GM19468 (cell line): ENCODE measurements around the gene CCN5.
"Not testable (repeated sequence)": the region's sequence is repeated elsewhere in the genome, so short reads cannot be mapped to it uniquely, and the experiment has no call there.

Experiments
- ATAC-seq: cut with Tn5 transposase; IDR thresholded peaks from one replicate; pipeline ENCODE4 v1.9.1; 2021; ENCODE audit warnings: mild to moderate bottlenecking, moderate library complexity, moderate number of reproducible peaks; ENCODE audit not compliant: unreplicated experiment; ENCODE audit errors: extremely low read depth

The CCN5 gene

GRCh38 chr20:44714701-44715498, at the start of gene CCN5:
TSS of gene CCN5 (plus strand) at chr20:44715369. CDS start at chr20:44715391, 22 bp downstream.
- no peak for ATAC-seq

- ATAC-seq = no peak
Observed at GRCh38 chr20:44666066-44666465, 49.1 kb upstream of the CCN5 start.

GRCh38 chr20:44670851-44671250, 44.3 kb upstream of the CCN5 start:
- ATAC-seq = not testable (repeated sequence)

- ATAC-seq = not testable (repeated sequence)
Observed at GRCh38 chr20:44671541-44671940, 43.6 kb upstream of the CCN5 start.

GRCh38 chr20:44672318-44672902, 42.8 kb upstream of the CCN5 start:
- ATAC-seq = not testable (repeated sequence)

GRCh38 chr20:44678242-44678641, 36.9 kb upstream of the CCN5 start:
- ATAC-seq = no peak

- no peak for ATAC-seq
Observed at GRCh38 chr20:44678990-44679611, 36.1 kb upstream of the CCN5 start.

- ATAC-seq = no peak
Observed at GRCh38 chr20:44681796-44682566, 33.2 kb upstream of the CCN5 start.

- peak; percentile 32 for ATAC-seq
Observed at GRCh38 chr20:44683263-44684046, 31.7 kb upstream of the CCN5 start.

- ATAC-seq = no peak
Observed at GRCh38 chr20:44684047-44684967, 30.9 kb upstream of the CCN5 start.

- no peak for ATAC-seq
Observed at GRCh38 chr20:44686934-44687333, 28.2 kb upstream of the CCN5 start.

GRCh38 chr20:44688053-44688625, 27.0 kb upstream of the CCN5 start:
- ATAC-seq = no peak

GRCh38 chr20:44689809-44690208, 25.4 kb upstream of the CCN5 start:
- ATAC-seq = no peak

GRCh38 chr20:44690781-44691423, 24.3 kb upstream of the CCN5 start:
- ATAC-seq = no peak

GRCh38 chr20:44691424-44692423, 23.4 kb upstream of the CCN5 start:
- ATAC-seq = no peak

GRCh38 chr20:44692932-44693480, 22.2 kb upstream of the CCN5 start:
- ATAC-seq = no peak
